T follicular helper cell (primary cell): ENCODE measurements around the gene PRKG1.
"Not testable (repeated sequence)": the region's sequence is repeated elsewhere in the genome, so short reads cannot be mapped to it uniquely, and the experiment has no call there.

Source experiments
- DNase-seq: peaks from one replicate; pipeline ENCODE4 v3.0.0-alpha.2; 2020; ENCODE audit warnings: low read depth

The PRKG1 gene

GRCh38 chr10:51700228-51700817, 626.0 kb downstream of the PRKG1 start:
- no peak for DNase-seq

GRCh38 chr10:51705774-51706173, 631.5 kb downstream of the PRKG1 start:
- DNase-seq = no peak

GRCh38 chr10:51706225-51706624, 631.9 kb downstream of the PRKG1 start:
- DNase-seq = no peak

- no peak for DNase-seq
These were observed 633.1 kb downstream of the PRKG1 start for GRCh38 chr10:51707392-51707791.

- DNase-seq = no peak
These were observed 633.6 kb downstream of the PRKG1 start for GRCh38 chr10:51707821-51708424.

- DNase-seq = no peak
These were observed 634.3 kb downstream of the PRKG1 start for GRCh38 chr10:51708609-51709008.

GRCh38 chr10:51709324-51709972, 635.2 kb downstream of the PRKG1 start:
- DNase-seq = no peak

GRCh38 chr10:51711519-51711891, 637.2 kb downstream of the PRKG1 start:
- no peak for DNase-seq

- DNase-seq = no peak
These were observed 642.7 kb downstream of the PRKG1 start for GRCh38 chr10:51716981-51717380.

- no peak for DNase-seq
These were observed 644.6 kb downstream of the PRKG1 start for GRCh38 chr10:51718804-51719291.

GRCh38 chr10:51724038-51724437, 649.8 kb downstream of the PRKG1 start:
- DNase-seq = no peak

- DNase-seq = no peak
These were observed 655.7 kb downstream of the PRKG1 start for GRCh38 chr10:51729822-51730555.

- no peak for DNase-seq
These were observed 658.8 kb downstream of the PRKG1 start for GRCh38 chr10:51733057-51733456.

GRCh38 chr10:51743146-51743545, 668.9 kb downstream of the PRKG1 start:
- no peak for DNase-seq

GRCh38 chr10:51744235-51745000, 670.1 kb downstream of the PRKG1 start:
- no peak for DNase-seq

- DNase-seq = no peak
These were observed 671.1 kb downstream of the PRKG1 start for GRCh38 chr10:51745397-51745796.

GRCh38 chr10:51747216-51747615, 672.9 kb downstream of the PRKG1 start:
- no peak for DNase-seq

GRCh38 chr10:51748959-51749358, 674.7 kb downstream of the PRKG1 start:
- no peak for DNase-seq

- no peak for DNase-seq
These were observed 684.1 kb downstream of the PRKG1 start for GRCh38 chr10:51758366-51758765.

- not testable (repeated sequence) for DNase-seq
These were observed 684.6 kb downstream of the PRKG1 start for GRCh38 chr10:51758838-51759237.

- DNase-seq = no peak
These were observed 685.7 kb downstream of the PRKG1 start for GRCh38 chr10:51759896-51760534.
